Upper lobe of left lung (tissue), 4 donors: ENCODE data around the gene TRAPPC10.

Experiments used
- CTCF ChIP-seq, 6 experiments: fragments of 450-650 bp in 4 of 6; fragments of 200-600 bp in 2 of 6; sonication (generic) in 2 of 6; IDR thresholded peaks; one replicate each; pipeline ENCODE4 v1.5.1; 2016 to 2019; ENCODE audit warnings: antibody characterized with exemption in 6 of 6
- POLR2AphosphoS5 ChIP-seq, 2 donors: sonication (generic); formaldehyde crosslinking; IDR thresholded peaks; one replicate each; pipeline ENCODE4 v1.5.1; 2017; ENCODE audit warnings: antibody characterized with exemption in 2 of 2

DNA sequence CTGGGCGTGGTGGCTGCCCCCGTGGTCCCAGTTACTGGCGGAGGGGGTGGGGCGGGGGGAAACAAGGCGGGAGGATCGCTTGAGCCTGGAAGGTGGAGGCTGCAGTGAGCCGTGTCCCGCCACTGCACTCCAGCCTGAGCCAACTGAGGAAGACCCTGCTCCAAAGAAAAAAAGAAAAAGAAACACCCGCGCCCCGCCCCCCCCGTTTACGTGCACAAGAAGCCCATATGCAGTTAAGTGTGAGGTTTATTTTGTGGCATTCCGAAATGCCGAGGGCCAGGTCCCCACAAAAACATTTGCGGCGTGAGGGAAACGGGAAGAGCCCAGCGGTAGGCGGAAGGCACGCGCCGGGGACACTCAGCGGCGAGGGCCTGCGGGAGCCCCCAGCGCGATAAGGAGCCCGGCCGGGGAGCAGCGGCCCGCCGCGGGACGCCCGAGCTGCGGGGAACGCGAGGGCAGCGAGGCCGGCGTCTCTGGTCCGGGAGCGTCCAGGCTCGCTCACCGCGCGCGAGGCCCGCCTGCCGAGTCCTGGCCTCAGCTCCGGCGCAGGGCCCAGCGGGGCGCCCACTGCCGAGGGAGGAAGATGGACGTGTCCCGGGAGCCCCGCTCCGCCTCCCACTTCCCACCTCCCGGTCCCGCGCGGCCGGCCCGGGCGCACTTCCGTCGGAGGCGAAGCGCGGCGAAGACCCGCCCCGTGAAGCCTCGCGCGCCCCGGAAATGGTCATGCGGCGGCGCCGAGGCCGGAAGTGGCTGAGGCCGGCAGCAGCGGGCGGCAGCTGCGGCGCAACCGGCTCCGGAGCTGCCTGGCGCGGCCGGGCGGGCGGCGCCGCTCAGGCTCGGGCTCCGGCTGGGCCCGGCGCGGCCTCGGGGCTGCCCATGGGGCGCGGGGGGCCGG lies at the start of gene TRAPPC10:
- TF ChIP-seq POLR2AphosphoS5 (IDR thresholded peaks at IDR 0.05) (peak; percentile 86 to 92), CTCF (IDR thresholded peaks at IDR 0.05) (no peak)
